ENCODE results near the gene TOGARAM1.
A peak's percentile ranks its signal among the peaks of the same experiment; 100 is the strongest.

TOGARAM1 gene

GRCh38 chr14:44961554-44962333 is at the start of gene TOGARAM1, which contains the start of gene KLHL28:
Gene TOGARAM1, plus strand, starts transcription at chr14:44962190. Its CDS starts 232 bp downstream, at chr14:44962422.
Gene KLHL28, minus strand, starts transcription at chr14:44961947. Its CDS starts 16,019 bp downstream, at chr14:44945928.
- FAIRE-seq (peak; percentile 99), DNase-seq (ENCODE audit: insufficient read length, low spot score) (peak; percentile 67)

GRCh38 chr14:44914849-44915248 is 47.1 kb upstream of the TOGARAM1 start:
- no peak for FAIRE-seq
- no peak for DNase-seq (ENCODE audit: insufficient read length, low spot score)

- DNase-seq (ENCODE audit: insufficient read length, low spot score), result no peak
- FAIRE-seq, result no peak
These were observed 33.2 kb upstream of the TOGARAM1 start for GRCh38 chr14:44928793-44929192.

GRCh38 chr14:44935155-44935554 is 26.8 kb upstream of the TOGARAM1 start:
- FAIRE-seq, result no peak
- no peak for DNase-seq (ENCODE audit: insufficient read length, low spot score)

- FAIRE-seq, result no peak
- DNase-seq (ENCODE audit: insufficient read length, low spot score), result no peak
These were observed 24.4 kb upstream of the TOGARAM1 start for GRCh38 chr14:44937547-44937946.

GRCh38 chr14:44940211-44940610 is 21.8 kb upstream of the TOGARAM1 start:
- no peak for DNase-seq (ENCODE audit: insufficient read length, low spot score)
- FAIRE-seq, result no peak

- FAIRE-seq (no peak), DNase-seq (ENCODE audit: insufficient read length, low spot score) (no peak)
These were observed 21.0 kb upstream of the TOGARAM1 start for GRCh38 chr14:44940944-44941343.

GRCh38 chr14:44941591-44941990 is 20.4 kb upstream of the TOGARAM1 start:
- no peak for FAIRE-seq
- DNase-seq (ENCODE audit: insufficient read length, low spot score), result no peak

GRCh38 chr14:44942436-44942835 is 19.6 kb upstream of the TOGARAM1 start:
- DNase-seq (ENCODE audit: insufficient read length, low spot score) (no peak), FAIRE-seq (no peak)

- no peak for FAIRE-seq
- no peak for DNase-seq (ENCODE audit: insufficient read length, low spot score)
These were observed 17.9 kb upstream of the TOGARAM1 start for GRCh38 chr14:44944107-44944506.

GRCh38 chr14:44945264-44945663 is 16.7 kb upstream of the TOGARAM1 start:
- FAIRE-seq (no peak), DNase-seq (ENCODE audit: insufficient read length, low spot score) (no peak)

- FAIRE-seq (no peak), DNase-seq (ENCODE audit: insufficient read length, low spot score) (no peak)
These were observed 10.9 kb upstream of the TOGARAM1 start for GRCh38 chr14:44951051-44951450.

GRCh38 chr14:44952391-44953110 is 9.4 kb upstream of the TOGARAM1 start:
- no peak for FAIRE-seq
- DNase-seq (ENCODE audit: insufficient read length, low spot score), result no peak

- FAIRE-seq (peak; percentile 62), DNase-seq (ENCODE audit: insufficient read length, low spot score) (no peak)
These were observed 7.2 kb upstream of the TOGARAM1 start for GRCh38 chr14:44954750-44955149.

- DNase-seq (ENCODE audit: insufficient read length, low spot score) (no peak), FAIRE-seq (no peak)
These were observed 6.5 kb upstream of the TOGARAM1 start for GRCh38 chr14:44955528-44955927.

- FAIRE-seq (no peak), DNase-seq (ENCODE audit: insufficient read length, low spot score) (no peak)
These were observed 5.1 kb upstream of the TOGARAM1 start for GRCh38 chr14:44956866-44957265.

GRCh38 chr14:44959538-44959937 is 2.5 kb upstream of the TOGARAM1 start:
- no peak for DNase-seq (ENCODE audit: insufficient read length, low spot score)
- FAIRE-seq, result no peak

GRCh38 chr14:44960146-44960545 is 1.8 kb upstream of the TOGARAM1 start:
- FAIRE-seq, result peak; percentile 73
- no peak for DNase-seq (ENCODE audit: insufficient read length, low spot score)

- DNase-seq (ENCODE audit: insufficient read length, low spot score) (no peak), FAIRE-seq (no peak)
These were observed 1.3 kb upstream of the TOGARAM1 start for GRCh38 chr14:44960646-44961045.

GRCh38 chr14:44961151-44961553 is 838 bp upstream of the TOGARAM1 start:
- DNase-seq (ENCODE audit: insufficient read length, low spot score), result no peak
- FAIRE-seq, result no peak

- FAIRE-seq, result peak; percentile 45
- no peak for DNase-seq (ENCODE audit: insufficient read length, low spot score)
These were observed 499 bp downstream of the TOGARAM1 start for GRCh38 chr14:44962334-44963043.
